Measurements from ENCODE around the gene OTOS.

DNA sequence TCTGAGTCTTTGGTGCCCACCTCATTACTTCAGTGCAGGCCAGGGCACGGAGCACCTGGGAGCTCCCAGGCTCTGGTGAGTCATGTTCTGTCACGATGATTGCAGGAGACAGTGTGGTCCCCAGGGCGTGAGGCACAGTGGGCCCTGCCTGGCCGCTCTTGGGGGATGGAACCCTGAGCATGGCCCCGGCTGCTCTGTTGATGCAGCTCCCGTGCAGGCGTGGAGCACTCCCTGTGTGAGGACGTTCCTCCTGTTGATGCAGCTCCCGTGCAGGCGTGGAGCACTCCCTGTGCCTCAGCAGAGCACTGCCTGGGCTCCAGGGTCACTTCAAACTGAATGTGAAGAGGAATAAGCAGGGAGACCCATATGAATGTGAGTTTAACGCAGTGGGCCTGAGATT lies 34.5 kb downstream of the OTOS start:
- TF ChIP-seq RFX5 (IDR thresholded peaks at IDR 0.05; ENCODE audit: low read depth, low read length) (no peak), CTCF (conservative IDR thresholded peaks at IDR 0.05; ENCODE audit: low read depth, low read length) (no peak), POLR2A (IDR thresholded peaks at IDR 0.05; ENCODE audit: low read depth, low read length) (no peak)
- TF ChIP-seq, protein P1, sequence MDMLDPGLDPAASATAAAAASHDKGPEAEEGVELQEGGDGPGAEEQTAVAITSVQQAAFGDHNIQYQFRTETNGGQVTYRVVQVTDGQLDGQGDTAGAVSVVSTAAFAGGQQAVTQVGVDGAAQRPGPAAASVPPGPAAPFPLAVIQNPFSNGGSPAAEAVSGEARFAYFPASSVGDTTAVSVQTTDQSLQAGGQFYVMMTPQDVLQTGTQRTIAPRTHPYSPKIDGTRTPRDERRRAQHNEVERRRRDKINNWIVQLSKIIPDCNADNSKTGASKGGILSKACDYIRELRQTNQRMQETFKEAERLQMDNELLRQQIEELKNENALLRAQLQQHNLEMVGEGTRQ (IDR thresholded peaks at IDR 0.05; ENCODE audit: low read depth, low read length) = no peak

Data from IMR-90 (cell line).